Activated naive CD4-positive, alpha-beta T cell treated with anti-CD3 and anti-CD28 coated beads, Interleukin-2, amount 10 ng/mL, durations not matched to agents 7 days and 5 days (primary cell): Measurements from ENCODE around the gene UMAD1.

ENCODE experiments used
- CTCF ChIA-PET: fragments of 350-600 bp; sonication (Branson Sonifier 250); formaldehyde crosslinking; loops from one replicate; lab custom pipeline; 2021; ENCODE audit warnings: antibody characterized with exemption; lab: Charles Lee
- DNase-seq: peaks from one replicate; pipeline ENCODE4 v3.0.0-alpha.2; 2020
- H3K27ac Mint-ChIP-seq: one replicate; pipeline ENCODE4 v1.8.0; 2021; ENCODE audit warnings: mild to moderate bottlenecking, moderate library complexity, mixed read lengths
- H3K27me3 Mint-ChIP-seq: one replicate; pipeline ENCODE4 v1.8.0; 2021; ENCODE audit warnings: mild to moderate bottlenecking, mixed read lengths
- H3K36me3 Mint-ChIP-seq: one replicate; pipeline ENCODE4 v1.8.0; 2021; ENCODE audit warnings: mixed read lengths
- H3K4me1 Mint-ChIP-seq: one replicate; pipeline ENCODE4 v1.8.0; 2021; ENCODE audit warnings: mixed read lengths
- H3K4me3 Mint-ChIP-seq: one replicate; pipeline ENCODE4 v1.8.0; 2021; ENCODE audit warnings: mild to moderate bottlenecking, moderate library complexity, mixed read lengths
- H3K9me3 Mint-ChIP-seq: one replicate; pipeline ENCODE4 v1.8.0; 2021; ENCODE audit warnings: mixed read lengths

UMAD1 gene

GRCh38 chr7:7640221-7641128 is at the start of gene UMAD1:
Gene UMAD1, plus strand, starts transcription at chr7:7640752. Its CDS starts 32,620 bp downstream, at chr7:7673372.
- Mint-ChIP-seq H3K4me3 (peak within 1 kb of the TSS; percentile 93), H3K9me3 (no peaks in the 10 kb centered on the region), H3K27ac (peak within 1 kb of the TSS; percentile 97), H3K4me1 (peaks cover 42% of the 10 kb centered on the region), H3K36me3 (peaks cover 33% of the 10 kb centered on the region), H3K27me3 (no peaks in the 10 kb centered on the region)
- CTCF ChIA-PET, result interaction anchor here (1.1 to 1.8 kb wide), 4 partner anchors 41 to 550 kb away, joined by 3 to 5 read pairs (median 4); no protein-coding TSS in a partner anchor
- DNase-seq, result peak; percentile 99

DNA sequence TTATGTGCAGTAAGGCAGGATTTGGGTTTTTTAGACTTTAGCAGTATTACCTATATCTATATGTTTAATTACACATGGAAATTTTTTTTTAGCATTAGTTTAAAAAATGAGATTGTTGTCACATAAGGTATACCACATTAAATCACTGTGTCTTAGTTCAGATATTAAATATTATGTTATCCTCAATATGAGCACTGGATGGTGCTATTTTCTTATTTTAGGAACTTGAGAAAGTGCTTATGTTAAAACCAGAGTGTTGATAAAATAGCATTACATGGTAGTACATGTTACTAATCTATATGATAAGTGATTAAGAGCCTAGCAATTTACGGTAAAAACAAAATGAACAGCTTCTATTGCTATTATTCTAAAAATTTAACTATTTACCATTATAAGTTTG is 45.1 kb upstream of the UMAD1 start:
- H3K4me1 Mint-ChIP-seq, result no peaks in the 10 kb centered on the region
- no peak overlapping the region for H3K27ac Mint-ChIP-seq
- H3K27me3 Mint-ChIP-seq, result no peaks in the 10 kb centered on the region
- DNase-seq, result no peak
- H3K9me3 Mint-ChIP-seq, result no peaks in the 10 kb centered on the region
- H3K4me3 Mint-ChIP-seq, result no peak overlapping the region
- peaks cover 45% of the 10 kb centered on the region for H3K36me3 Mint-ChIP-seq
- CTCF ChIA-PET, result interaction anchor here (0.7 to 2.7 kb wide), 4 partner anchors 166 to 700 kb away, joined by 3 to 10 read pairs (median 3); no protein-coding TSS in a partner anchor

DNA sequence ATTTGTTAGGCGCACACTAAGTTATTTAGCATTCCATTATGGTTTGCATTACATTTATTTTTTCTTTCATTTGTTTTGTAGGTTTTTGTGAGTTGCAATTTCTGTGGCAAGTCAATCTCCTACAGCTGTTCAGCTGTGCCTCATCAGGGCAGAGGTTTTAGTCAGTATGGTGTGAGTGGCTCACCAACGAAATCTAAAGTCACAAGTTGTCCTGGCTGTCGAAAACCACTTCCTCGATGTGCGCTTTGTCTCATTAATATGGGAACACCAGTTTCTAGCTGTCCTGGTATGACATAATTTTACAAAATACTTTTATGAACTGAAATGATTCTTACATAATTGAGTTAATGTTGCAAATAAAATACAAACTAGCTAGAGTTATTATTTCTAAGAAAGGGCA is 44.4 kb upstream of the UMAD1 start:
- H3K27ac Mint-ChIP-seq, result no peak overlapping the region
- CTCF ChIA-PET, result interaction anchor here (0.7 to 2.7 kb wide), 3 partner anchors 165 to 640 kb away, joined by 3 to 10 read pairs (median 3); no protein-coding TSS in a partner anchor
- H3K4me1 Mint-ChIP-seq, result no peaks in the 10 kb centered on the region
- H3K4me3 Mint-ChIP-seq, result no peak overlapping the region
- no peaks in the 10 kb centered on the region for H3K27me3 Mint-ChIP-seq
- peaks cover 2% of the 10 kb centered on the region for H3K9me3 Mint-ChIP-seq
- peaks cover 48% of the 10 kb centered on the region for H3K36me3 Mint-ChIP-seq
- no peak for DNase-seq

- CTCF ChIA-PET, result no interaction called here
- peaks cover 17% of the 10 kb centered on the region for H3K36me3 Mint-ChIP-seq
- no peaks in the 10 kb centered on the region for H3K4me1 Mint-ChIP-seq
- H3K9me3 Mint-ChIP-seq, result no peaks in the 10 kb centered on the region
- no peaks in the 10 kb centered on the region for H3K27me3 Mint-ChIP-seq
- no peak overlapping the region for H3K27ac Mint-ChIP-seq
- no peak overlapping the region for H3K4me3 Mint-ChIP-seq
- no peak for DNase-seq
Observed at GRCh38 chr7:7607010-7607409, 33.5 kb upstream of the UMAD1 start.

DNA sequence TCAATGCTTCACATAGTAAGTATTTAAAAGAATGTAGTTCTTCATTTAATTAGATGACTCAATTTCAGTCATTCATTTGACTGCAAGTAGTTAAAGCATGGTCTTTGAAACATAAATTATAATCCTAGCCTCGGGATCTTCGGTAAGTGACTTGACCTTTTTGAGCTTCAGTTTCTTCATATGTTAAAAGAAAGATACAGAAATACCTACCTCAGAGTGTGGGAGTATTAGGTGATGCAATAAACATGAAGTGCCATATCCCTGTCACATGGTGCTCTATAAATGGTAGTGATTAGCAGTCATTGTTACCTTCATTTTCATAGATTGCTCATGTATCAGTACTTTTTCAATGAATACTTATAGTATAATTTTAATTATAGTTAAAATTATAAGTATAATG is 31.2 kb upstream of the UMAD1 start:
- CTCF ChIA-PET, result no interaction called here
- peaks cover 17% of the 10 kb centered on the region for H3K36me3 Mint-ChIP-seq
- H3K4me1 Mint-ChIP-seq, result no peaks in the 10 kb centered on the region
- no peaks in the 10 kb centered on the region for H3K9me3 Mint-ChIP-seq
- no peaks in the 10 kb centered on the region for H3K27me3 Mint-ChIP-seq
- no peak overlapping the region for H3K4me3 Mint-ChIP-seq
- H3K27ac Mint-ChIP-seq, result no peak overlapping the region
- no peak for DNase-seq

DNA sequence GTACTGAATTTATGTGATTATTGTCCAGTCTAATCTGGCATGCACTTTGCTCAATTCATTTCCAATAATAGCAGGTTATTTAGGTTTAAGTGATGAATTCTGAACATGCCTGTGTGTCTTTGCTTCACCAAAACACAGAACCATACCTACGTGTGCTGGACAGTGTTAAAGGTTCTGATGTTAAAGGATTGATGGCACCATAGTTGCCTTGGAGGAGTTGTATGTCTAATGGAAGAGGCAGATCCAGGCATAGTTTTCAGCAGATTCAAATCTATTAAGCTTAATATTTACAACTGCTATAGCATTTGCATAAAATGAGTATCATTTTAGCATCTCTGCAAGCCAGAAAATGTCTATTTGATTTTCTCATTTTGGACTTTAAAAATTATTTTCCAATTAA is 28.0 kb upstream of the UMAD1 start:
- peaks cover 10% of the 10 kb centered on the region for H3K36me3 Mint-ChIP-seq
- H3K27me3 Mint-ChIP-seq, result no peaks in the 10 kb centered on the region
- CTCF ChIA-PET, result interaction anchor here (2.1 kb wide), 1 partner anchor 69 kb away, joined by 6 read pairs; no protein-coding TSS in a partner anchor
- no peak overlapping the region for H3K27ac Mint-ChIP-seq
- no peak overlapping the region for H3K4me3 Mint-ChIP-seq
- H3K9me3 Mint-ChIP-seq, result no peaks in the 10 kb centered on the region
- DNase-seq, result no peak
- H3K4me1 Mint-ChIP-seq, result peaks cover 9% of the 10 kb centered on the region

GRCh38 chr7:7613210-7613609 is 27.3 kb upstream of the UMAD1 start:
- no peak overlapping the region for H3K27ac Mint-ChIP-seq
- no peaks in the 10 kb centered on the region for H3K27me3 Mint-ChIP-seq
- no peak for DNase-seq
- H3K4me3 Mint-ChIP-seq, result no peak overlapping the region
- H3K4me1 Mint-ChIP-seq, result peaks cover 14% of the 10 kb centered on the region
- no peaks in the 10 kb centered on the region for H3K9me3 Mint-ChIP-seq
- CTCF ChIA-PET, result interaction anchor here (2.1 kb wide), 1 partner anchor 69 kb away, joined by 6 read pairs; no protein-coding TSS in a partner anchor
- peaks cover 5% of the 10 kb centered on the region for H3K36me3 Mint-ChIP-seq

DNA sequence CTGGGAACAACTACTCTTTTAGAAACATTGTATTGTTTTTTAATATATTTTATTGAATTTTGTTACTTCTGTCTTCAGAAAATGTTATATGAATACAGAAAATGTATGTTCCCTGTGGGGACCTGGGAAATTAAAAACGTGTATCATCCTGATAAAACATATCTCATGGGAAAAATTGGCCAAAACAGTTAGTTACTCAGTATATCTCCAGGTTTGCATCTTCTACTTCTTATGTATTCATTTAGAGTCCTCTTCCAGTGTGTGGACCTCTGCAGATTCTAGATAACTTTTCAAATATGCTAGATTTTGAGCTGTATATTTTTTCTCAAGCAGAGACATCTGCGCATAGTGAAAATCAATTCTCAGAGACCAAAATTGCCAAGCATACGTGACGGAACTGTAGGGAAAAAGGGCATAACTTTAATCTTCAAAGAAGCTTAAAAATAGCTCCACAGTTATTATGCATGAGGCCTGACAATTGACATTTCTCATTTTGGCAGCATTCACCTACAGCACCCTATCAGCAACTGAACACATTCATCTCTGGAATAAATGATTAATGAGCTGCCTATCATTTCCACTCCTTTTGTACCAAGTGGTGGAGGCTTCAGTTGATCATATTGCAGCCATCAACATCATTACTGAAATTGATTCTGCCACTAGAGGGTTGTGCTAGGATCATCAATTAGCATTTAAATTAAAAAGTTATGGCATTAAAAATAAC is 26.4 kb upstream of the UMAD1 start:
- H3K4me1 Mint-ChIP-seq, result peaks cover 19% of the 10 kb centered on the region
- no peak overlapping the region for H3K4me3 Mint-ChIP-seq
- H3K9me3 Mint-ChIP-seq, result no peaks in the 10 kb centered on the region
- H3K36me3 Mint-ChIP-seq, result peaks cover 5% of the 10 kb centered on the region
- no peaks in the 10 kb centered on the region for H3K27me3 Mint-ChIP-seq
- CTCF ChIA-PET, result interaction anchor here (2.1 kb wide), 1 partner anchor 68 kb away, joined by 6 read pairs; no protein-coding TSS in a partner anchor
- H3K27ac Mint-ChIP-seq, result no peak overlapping the region
- no peak for DNase-seq

- no peaks in the 10 kb centered on the region for H3K36me3 Mint-ChIP-seq
- H3K4me3 Mint-ChIP-seq, result no peak overlapping the region
- H3K9me3 Mint-ChIP-seq, result no peaks in the 10 kb centered on the region
- no peak overlapping the region for H3K27ac Mint-ChIP-seq
- no peaks in the 10 kb centered on the region for H3K27me3 Mint-ChIP-seq
- peaks cover 19% of the 10 kb centered on the region for H3K4me1 Mint-ChIP-seq
- no peak for DNase-seq
- CTCF ChIA-PET, result no interaction called here
Observed at GRCh38 chr7:7617550-7617949, 23.0 kb upstream of the UMAD1 start.

DNA sequence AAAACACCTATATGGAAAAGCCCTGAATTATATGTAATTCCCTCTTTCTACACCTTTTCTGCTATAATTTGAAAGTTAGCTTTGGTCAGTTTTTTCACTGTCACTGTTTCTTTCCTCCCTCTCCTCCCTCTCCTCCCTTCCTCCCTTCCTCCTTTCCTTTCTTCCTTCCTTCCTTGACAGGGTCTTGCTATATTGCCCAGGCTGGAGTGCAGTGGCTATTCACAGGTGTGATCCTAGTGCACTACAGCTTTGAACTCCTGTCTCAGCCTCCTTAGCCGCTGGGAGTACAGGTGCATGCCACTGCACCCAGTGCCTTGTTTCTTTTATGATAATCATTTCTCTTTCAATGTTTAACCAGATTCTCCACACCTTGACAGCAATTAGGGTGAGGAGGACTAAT is 22.1 kb upstream of the UMAD1 start:
- no peaks in the 10 kb centered on the region for H3K36me3 Mint-ChIP-seq
- H3K4me3 Mint-ChIP-seq, result no peak overlapping the region
- peaks cover 19% of the 10 kb centered on the region for H3K4me1 Mint-ChIP-seq
- no peaks in the 10 kb centered on the region for H3K9me3 Mint-ChIP-seq
- CTCF ChIA-PET, result no interaction called here
- H3K27me3 Mint-ChIP-seq, result no peaks in the 10 kb centered on the region
- H3K27ac Mint-ChIP-seq, result no peak overlapping the region
- DNase-seq, result no peak

GRCh38 chr7:7620236-7620635 is 20.3 kb upstream of the UMAD1 start:
- H3K4me3 Mint-ChIP-seq, result no peak overlapping the region
- no peaks in the 10 kb centered on the region for H3K36me3 Mint-ChIP-seq
- H3K4me1 Mint-ChIP-seq, result peaks cover 19% of the 10 kb centered on the region
- no peaks in the 10 kb centered on the region for H3K27me3 Mint-ChIP-seq
- H3K9me3 Mint-ChIP-seq, result no peaks in the 10 kb centered on the region
- H3K27ac Mint-ChIP-seq, result no peak overlapping the region
- no peak for DNase-seq
- CTCF ChIA-PET, result no interaction called here

DNA sequence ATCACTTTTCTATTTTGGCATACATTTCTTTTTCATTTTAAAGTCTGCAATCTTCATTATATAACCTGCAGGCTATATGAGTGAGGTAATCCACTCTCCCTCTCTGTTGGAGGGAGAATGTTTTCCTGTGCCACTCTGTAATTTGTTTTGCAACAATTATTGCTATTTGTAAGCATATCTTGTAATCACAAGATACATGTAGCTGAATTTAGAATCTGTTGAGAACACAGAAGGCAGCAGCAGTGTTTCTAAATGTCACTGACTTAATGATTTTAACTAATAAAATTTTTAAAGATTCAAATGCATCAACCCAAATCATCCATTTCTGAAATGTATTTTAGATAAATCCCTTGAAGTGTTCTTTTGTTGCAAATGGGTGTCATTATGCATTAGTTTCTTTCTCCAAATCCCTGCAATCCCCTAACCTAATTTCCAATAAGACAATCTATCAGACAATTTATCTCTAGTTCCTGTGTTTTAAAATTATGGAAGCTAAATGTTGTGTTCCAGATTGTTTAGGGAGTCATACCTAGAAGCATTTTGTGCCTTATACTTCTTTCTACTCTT is 19.8 kb upstream of the UMAD1 start:
- no peaks in the 10 kb centered on the region for H3K36me3 Mint-ChIP-seq
- DNase-seq, result no peak
- H3K27ac Mint-ChIP-seq, result no peak overlapping the region
- peaks cover under 1% of the 10 kb centered on the region for H3K9me3 Mint-ChIP-seq
- H3K4me3 Mint-ChIP-seq, result no peak overlapping the region
- CTCF ChIA-PET, result interaction anchor here (1.0 kb wide), 1 partner anchor 73 kb away, joined by 3 read pairs; no protein-coding TSS in a partner anchor
- peaks cover 19% of the 10 kb centered on the region for H3K4me1 Mint-ChIP-seq
- H3K27me3 Mint-ChIP-seq, result no peaks in the 10 kb centered on the region

DNA sequence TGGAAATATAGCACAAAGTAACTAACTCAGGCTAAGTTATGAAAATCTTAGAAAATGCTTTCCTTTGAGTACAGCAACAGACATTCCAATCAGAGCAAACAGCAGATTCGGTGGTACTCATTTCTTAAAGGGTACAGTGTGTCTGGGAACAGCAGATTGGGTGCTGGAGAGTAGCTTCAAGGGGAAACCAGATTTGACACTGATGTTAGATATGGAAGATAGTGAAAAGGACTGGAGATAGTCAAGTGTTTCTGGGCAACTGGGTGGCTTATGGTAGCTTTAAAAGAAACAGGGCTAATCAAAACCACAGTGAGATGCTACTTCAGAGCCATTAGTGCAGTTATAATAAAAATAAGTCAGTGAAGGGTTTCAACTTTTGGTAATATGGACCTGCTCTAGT is 12.1 kb upstream of the UMAD1 start:
- Mint-ChIP-seq H3K36me3 (peaks cover 4% of the 10 kb centered on the region), H3K4me3 (no peak overlapping the region), H3K9me3 (peaks cover 14% of the 10 kb centered on the region), H3K4me1 (no peaks in the 10 kb centered on the region), H3K27me3 (peaks cover 5% of the 10 kb centered on the region), H3K27ac (no peak overlapping the region)
- CTCF ChIA-PET, result no interaction called here
- DNase-seq, result no peak
